ENCODE results near the gene RAB40C. TPM values are rescaled to one million over a fixed set of nuclear protein-coding genes. Genes with fewer than 3 reads are reported as not detected.
A peak's percentile ranks its signal among the peaks of the same experiment; 100 is the strongest.

RAB40C gene
- total RNA-seq, 1 experiment from 2014 or later: 22.5 TPM

DNA sequence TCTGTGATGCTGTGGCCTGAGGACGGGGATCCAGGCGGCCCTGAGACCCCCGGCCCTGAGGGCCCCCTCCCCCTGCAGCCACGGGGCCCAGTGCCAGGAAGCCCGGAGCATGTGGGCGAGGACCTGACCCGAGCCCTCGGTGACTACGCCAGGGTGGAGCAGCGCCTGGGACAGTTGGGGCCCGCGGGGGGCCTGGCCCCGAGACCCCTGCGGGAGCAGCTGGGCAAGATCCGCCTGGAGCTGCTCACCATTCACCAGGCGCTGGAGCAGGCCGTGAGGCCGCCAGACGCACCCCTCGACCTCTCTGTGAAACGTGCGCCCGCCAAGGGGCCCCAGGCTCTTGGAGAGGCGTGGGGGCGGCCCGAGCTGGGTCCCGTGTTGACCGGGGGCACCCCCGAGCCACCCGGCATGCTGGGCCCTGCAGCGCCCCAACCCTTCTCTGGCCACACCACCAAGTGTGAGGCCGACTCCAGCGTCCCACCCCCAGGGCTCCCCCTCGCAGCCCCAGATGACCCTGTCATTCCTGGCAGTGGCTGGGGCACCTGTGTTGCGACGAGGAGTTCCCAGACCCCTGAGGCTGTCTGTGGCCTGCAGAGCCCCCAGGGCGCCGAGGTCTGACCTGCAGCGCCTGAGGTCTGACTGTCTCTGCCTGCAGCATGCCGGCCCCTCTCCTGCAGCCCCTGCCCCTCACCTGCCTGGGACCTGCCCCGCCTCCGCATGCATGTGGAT lies 25.0 kb upstream of the RAB40C start:
- no peaks in the 10 kb centered on the region for H3K36me3 Mint-ChIP-seq
- peaks cover 14% of the 10 kb centered on the region for H3K27me3 Mint-ChIP-seq (ENCODE audit: low read depth)
- CTCF ChIA-PET: interaction anchor here (0.7 to 1.0 kb wide), 3 partner anchors 12 to 77 kb away, joined by 3 read pairs; no protein-coding TSS in a partner anchor
- DNase-seq (ENCODE audit: low spot score) (no peak), ATAC-seq (no peak)
- H3K9me3 Mint-ChIP-seq: no peaks in the 10 kb centered on the region
- no peak overlapping the region for H3K4me3 Mint-ChIP-seq
- H3K4me1 Mint-ChIP-seq: peaks cover 19% of the 10 kb centered on the region
- POLR2A ChIA-PET: no interaction called here
- no peak overlapping the region for H3K27ac Mint-ChIP-seq
- TF ChIP-seq HMGA2 (CRISPR knock-in tag; IDR thresholded peaks at IDR 0.05) (no peak), HMGXB4 (CRISPR knock-in tag; IDR thresholded peaks at IDR 0.05) (peak; percentile 32; the same call in 1 of the 2 replicates)

DNA sequence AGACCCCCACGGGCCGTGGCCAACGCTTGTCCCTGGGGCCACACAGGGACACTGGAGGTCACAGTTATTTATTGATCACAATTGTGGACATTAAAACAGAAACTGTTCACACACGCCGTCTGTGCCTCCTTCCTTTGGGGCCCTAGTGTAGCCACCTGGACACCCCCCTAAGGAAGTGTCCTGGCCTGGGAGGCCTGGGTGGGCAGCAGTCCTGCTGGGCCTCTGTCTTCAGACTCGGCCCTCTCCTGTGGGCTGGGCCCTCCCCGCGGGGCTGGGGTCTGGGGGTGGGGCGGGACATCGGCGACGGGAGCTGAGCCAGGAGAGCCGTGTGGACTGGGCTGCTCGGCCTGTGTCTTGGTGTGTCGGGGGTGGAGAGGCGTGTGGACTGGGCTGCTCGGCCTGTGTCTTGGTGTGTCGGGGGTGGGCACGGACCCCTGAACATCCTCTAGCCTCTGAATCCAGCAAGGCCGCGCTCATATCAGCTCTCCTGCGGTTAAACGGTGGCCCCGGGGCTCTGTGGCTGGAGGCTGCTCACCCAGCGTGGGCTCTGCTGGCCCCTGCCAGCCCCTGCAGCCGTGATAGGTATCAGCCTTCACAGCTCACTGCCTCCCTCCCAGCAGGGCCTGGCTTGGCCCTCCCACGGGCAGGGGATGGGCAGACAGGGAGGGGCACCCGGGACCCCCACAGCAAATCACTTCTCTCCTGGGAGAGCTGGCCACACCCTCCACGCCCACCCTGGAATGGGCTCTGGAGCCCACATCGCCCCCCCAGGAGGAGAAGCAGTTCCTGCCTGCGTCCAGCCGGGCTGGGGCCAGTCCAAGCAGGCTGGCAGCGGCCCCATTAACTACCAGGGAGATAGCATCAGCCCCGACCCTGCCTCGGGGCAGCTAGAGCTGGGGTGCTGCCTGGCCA lies 24.2 kb upstream of the RAB40C start:
- no peak for DNase-seq (ENCODE audit: low spot score)
- CTCF ChIA-PET: interaction anchor here (1.0 to 2.3 kb wide), 3 partner anchors 11 to 174 kb away, joined by 3 to 18 read pairs (median 7); no protein-coding TSS in a partner anchor
- peaks cover 19% of the 10 kb centered on the region for H3K4me1 Mint-ChIP-seq

More for the DNA sequence above, 24.2 kb upstream of the RAB40C start:
- POLR2A ChIA-PET: no interaction called here
- Mint-ChIP-seq H3K4me3 (no peak overlapping the region), H3K9me3 (no peaks in the 10 kb centered on the region), H3K27me3 (ENCODE audit: low read depth) (peaks cover 14% of the 10 kb centered on the region), H3K27ac (no peak overlapping the region; the same call in 1 of the 2 replicates), H3K36me3 (no peaks in the 10 kb centered on the region)
- no peak for ATAC-seq
- TF ChIP-seq ZBTB21 (CRISPR knock-in tag; IDR thresholded peaks at IDR 0.05; ENCODE audit: borderline replicate concordance) (no peak), JAZF1 (CRISPR knock-in tag; IDR thresholded peaks at IDR 0.05) (no peak), CREM (CRISPR knock-in tag; IDR thresholded peaks at IDR 0.05) (no peak), MYBL2 (CRISPR knock-in tag; IDR thresholded peaks at IDR 0.05) (no peak), ZNF263 (CRISPR knock-in tag; IDR thresholded peaks at IDR 0.05; ENCODE audit: low read depth) (no peak), ZNF281 (CRISPR knock-in tag; IDR thresholded peaks at IDR 0.05) (no peak), KAT7 (CRISPR knock-in tag; IDR thresholded peaks at IDR 0.05; ENCODE audit: borderline replicate concordance) (no peak), ATF1 (CRISPR knock-in tag; IDR thresholded peaks at IDR 0.05) (no peak), HMGXB4 (CRISPR knock-in tag; IDR thresholded peaks at IDR 0.05) (no peak), IRF2 (CRISPR knock-in tag; IDR thresholded peaks at IDR 0.05; ENCODE audit: borderline replicate concordance, low read depth) (no peak), ZNF138 (CRISPR knock-in tag; conservative IDR thresholded peaks at IDR 0.05) (no peak), STAT6 (CRISPR knock-in tag; conservative IDR thresholded peaks at IDR 0.05; ENCODE audit: low read depth) (no peak)
- TF ChIP-seq, protein P1, sequence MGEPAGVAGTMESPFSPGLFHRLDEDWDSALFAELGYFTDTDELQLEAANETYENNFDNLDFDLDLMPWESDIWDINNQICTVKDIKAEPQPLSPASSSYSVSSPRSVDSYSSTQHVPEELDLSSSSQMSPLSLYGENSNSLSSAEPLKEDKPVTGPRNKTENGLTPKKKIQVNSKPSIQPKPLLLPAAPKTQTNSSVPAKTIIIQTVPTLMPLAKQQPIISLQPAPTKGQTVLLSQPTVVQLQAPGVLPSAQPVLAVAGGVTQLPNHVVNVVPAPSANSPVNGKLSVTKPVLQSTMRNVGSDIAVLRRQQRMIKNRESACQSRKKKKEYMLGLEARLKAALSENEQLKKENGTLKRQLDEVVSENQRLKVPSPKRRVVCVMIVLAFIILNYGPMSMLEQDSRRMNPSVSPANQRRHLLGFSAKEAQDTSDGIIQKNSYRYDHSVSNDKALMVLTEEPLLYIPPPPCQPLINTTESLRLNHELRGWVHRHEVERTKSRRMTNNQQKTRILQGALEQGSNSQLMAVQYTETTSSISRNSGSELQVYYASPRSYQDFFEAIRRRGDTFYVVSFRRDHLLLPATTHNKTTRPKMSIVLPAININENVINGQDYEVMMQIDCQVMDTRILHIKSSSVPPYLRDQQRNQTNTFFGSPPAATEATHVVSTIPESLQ (CRISPR knock-in tag; IDR thresholded peaks at IDR 0.05): no peak
- TF ChIP-seq, protein P2, sequence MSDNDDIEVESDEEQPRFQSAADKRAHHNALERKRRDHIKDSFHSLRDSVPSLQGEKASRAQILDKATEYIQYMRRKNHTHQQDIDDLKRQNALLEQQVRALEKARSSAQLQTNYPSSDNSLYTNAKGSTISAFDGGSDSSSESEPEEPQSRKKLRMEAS (CRISPR knock-in tag; IDR thresholded peaks at IDR 0.05): no peak

Measured in WTC11 (cell line).